HTERT RPE-1 (cell line): ENCODE results near the gene TTC7B.

Experiments used
- in situ Hi-C: fragments of 300-500 bp; cut with MboI; formaldehyde crosslinking; loops from 4 replicates; pipeline ENCODE4 v1.14.3; 2020; ENCODE audit warnings: low sequenced_read_pairs

TTC7B gene

DNA sequence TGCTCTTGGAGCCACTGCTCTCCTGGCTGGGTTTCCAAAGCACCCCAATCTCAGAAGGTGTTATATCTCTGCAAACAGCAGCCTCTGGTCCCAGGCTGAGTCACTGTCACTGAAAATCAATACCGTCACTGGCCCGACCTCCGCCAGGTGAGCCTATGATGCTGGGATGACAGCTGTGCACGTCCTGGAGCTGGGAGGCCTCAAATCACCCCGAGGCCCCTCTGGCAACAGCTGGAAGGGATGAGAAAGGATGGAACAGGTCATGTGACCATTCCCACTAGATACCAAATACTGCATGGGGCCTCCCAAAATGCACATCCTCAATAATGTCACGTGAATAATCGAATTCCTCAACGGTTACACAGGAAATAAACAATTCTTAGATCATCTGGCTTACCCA, 190.8 kb downstream of the TTC7B start:
- in situ Hi-C loops = no loop called here

- in situ Hi-C loops = no loop called here
Measured at GRCh38 chr14:90624732-90625400, 191.4 kb downstream of the TTC7B start.

DNA sequence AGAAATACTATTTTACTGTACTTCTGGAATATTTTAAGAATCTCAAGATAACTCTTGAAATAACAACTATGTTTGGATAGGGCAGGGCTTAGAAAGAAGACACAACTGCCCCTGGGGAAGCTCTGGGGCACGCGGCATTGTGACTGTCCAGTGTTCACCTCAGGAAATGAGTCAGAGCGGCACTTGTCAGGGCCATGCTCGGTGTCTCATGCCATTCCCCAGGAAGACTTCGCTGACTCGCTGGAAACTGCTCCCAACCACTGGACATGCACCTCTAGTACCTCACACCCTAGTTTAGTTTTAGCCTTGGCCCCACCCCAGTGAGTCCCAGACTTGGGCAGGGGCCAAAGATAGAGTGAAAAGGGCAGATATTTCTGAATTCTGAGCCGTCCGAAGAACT, 192.0 kb downstream of the TTC7B start:
- in situ Hi-C loops = no loop called here

DNA sequence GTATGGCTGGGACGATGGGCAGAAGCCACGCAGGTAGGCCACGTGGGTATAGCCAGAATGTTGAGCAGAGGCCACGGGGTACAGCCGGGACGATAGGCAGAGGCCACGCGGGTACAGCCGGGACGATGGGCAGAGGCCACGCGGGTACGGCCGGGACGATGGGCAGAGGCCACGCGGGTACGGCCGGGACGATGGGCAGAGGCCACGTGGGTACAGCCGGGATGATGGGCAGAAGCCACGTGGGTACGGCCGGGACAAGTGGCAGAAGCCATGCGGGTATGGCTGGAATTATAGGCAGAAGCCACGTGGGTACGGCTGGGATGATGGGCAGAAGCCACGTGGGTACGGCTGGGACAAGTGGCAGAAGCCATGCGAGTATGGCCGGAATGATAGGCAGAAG, 195.0 kb downstream of the TTC7B start:
- in situ Hi-C loops = no loop called here

DNA sequence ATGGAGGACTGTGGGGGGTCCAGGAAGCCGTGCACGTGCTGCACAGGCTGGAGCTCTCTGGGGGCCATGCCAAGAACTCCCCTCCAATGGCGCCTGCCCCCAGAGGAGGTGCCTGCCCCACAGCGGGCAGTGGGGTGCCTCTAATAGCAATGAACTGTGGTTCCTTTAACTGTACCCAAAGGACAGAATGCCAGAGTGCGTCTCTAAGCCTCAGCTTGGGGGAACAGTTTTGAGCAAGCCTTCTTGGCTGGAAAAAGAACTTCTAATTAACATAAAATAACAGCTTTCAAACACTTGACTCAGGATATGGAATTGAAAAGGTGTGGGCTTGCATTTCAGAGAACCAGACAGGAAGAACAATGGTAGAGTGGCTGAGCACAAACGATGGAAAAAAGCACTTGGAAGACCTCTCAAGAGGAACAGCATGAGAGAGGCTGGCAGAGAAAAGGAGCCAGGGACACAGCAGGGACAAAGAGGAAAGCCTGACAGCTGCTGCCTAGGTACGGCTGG, 195.6 kb downstream of the TTC7B start:
- in situ Hi-C loops = no loop called here

- in situ Hi-C loops = no loop called here
Measured at GRCh38 chr14:90619911-90620310, 196.3 kb downstream of the TTC7B start.

DNA sequence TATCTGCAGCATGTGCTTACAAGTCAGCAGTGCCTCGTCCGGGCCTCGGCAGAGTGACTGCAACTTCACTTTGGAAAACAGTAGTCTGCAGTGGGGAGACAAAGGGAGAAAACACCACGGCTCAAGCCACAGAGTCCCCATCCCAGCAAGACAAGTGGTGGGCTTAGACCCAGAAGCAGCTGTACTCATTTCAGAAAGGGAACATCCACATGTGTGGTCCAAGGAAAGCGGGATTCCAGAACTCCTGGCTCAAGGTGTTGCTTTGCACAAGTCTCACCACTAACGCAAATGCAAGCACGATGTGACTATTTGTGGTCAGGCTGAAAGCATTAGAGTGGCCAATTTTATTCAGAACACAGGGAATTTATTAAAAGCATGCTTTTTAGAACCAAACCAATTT, 198.3 kb downstream of the TTC7B start:
- in situ Hi-C loops = no loop called here

DNA sequence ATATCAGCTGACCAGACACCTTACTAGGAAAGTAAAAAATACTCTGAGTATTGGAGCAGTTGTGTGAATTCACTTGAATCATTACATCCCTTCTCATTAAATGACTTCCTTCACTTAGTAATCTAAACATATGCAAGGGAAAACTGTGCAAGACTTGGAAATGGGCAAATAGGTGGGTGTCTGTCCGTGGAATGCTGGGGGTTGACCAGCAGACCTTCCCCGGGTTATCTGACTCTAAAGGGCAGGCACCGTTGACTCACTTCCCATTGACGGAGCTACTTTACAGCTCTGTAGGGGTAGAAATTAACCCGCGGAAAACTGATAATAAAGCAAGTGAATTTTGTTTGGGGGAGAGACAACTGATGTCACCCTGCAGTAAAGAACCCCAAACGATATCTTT, 199.3 kb downstream of the TTC7B start:
- in situ Hi-C loops = no loop called here

DNA sequence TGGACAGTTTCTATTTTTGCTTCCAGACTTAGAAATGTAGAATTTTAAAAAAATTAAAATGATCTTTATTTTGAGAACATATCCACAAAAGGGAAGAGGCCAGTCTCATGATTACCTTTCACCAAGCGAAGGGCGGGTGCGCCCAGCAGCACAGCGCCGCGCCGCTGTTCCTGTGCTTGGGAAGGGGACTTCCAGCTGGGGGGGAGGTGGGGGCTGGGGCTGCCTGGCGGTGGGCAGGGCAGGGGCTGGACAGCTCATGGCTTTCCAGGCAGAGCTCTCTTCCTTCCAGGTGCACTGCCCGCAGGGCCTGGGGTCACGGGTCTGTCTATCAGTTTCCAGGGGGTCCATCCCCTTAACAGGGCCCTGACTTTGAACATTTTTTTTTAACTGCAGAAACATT, 199.9 kb downstream of the TTC7B start:
- in situ Hi-C loops = no loop called here

- in situ Hi-C loops = no loop called here
Measured at GRCh38 chr14:90615517-90616060, 200.6 kb downstream of the TTC7B start.

GRCh38 chr14:90614696-90615516, 201.3 kb downstream of the TTC7B start:
- in situ Hi-C loops = no loop called here

- in situ Hi-C loops = no loop called here
Measured at GRCh38 chr14:90613997-90614396, 202.2 kb downstream of the TTC7B start.

GRCh38 chr14:90613453-90613852, 202.8 kb downstream of the TTC7B start:
- in situ Hi-C loops = no loop called here

- in situ Hi-C loops = no loop called here
Measured at GRCh38 chr14:90612801-90613200, 203.4 kb downstream of the TTC7B start.

DNA sequence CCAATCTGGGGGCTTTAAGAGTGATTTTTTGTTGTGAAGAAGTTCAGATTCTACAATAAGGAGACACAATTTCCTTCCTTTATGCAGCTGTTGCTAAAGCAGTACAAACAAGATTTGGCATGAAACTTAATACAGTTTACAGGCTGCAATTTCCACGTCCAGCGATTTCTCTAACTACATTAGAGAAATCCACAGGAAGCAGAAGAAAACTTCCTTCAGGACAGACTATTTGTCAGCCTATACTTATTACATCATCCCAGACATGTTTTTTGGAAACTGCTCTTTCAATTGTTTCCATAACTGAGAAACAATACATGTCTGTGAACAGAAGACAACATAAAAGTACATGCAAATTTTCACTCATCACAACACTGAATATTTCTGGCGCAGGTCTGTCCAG, 204.3 kb downstream of the TTC7B start:
- in situ Hi-C loops = no loop called here

DNA sequence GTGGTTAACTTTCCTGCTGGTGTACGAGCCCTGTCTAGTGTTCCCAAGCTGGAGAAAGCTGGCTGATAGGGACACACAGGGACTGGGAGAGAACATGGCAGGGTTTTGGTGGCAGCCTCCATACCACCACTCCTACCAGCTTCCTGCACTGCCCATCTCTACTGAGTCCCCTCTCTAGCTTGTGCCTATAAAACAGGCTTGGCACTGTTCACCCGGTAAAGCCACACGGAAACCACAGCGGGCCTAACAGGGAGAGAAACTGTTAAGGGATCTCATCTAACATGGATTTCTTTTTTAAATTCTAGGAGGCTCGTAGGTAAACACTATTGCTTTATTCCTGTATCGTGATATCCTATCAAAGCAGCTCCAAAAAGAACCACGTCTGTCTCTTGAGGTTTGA, 204.7 kb downstream of the TTC7B start:
- in situ Hi-C loops = no loop called here

- in situ Hi-C loops = no loop called here
Measured at GRCh38 chr14:90610346-90611040, 205.7 kb downstream of the TTC7B start.

DNA sequence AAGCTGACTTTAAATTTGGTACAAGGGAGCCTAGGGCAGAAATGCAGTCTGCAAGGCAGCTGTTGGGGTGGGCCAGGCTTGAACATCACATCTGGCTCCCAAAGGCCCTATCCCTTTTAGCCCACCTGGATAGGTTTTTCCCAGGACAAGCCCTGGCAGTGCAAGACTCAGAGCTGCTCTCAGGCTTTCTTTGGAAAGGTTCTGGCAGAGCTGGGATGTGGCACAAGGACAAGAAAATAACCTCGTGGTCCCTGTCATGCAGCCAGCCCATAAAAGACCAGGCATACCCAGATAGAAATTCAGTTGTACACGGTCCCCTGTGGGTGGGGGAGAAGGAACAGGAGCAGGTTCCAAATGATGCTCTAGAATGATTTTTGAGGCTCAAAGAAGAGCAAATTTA, 206.9 kb downstream of the TTC7B start:
- in situ Hi-C loops = no loop called here

DNA sequence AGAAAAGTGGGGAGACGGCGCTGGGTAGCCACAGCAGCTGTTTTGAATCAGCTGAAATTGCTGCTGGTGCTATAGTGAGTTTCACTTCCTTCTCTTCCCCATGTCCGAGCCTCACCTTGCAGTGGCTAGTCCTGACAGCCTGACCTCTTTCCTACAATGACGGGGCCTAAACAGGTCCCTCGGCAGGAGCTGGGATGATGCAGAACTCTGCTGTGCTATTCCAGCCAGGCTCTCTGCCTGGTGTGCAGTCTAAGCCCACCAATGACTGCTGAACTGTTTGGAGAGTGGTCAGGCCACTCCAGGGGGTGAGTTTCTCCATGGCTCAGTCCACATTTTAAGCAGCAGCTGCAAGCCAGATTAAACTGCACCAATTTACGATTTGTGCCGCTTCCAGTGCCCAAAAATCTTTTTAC, 207.3 kb downstream of the TTC7B start:
- in situ Hi-C loops = no loop called here

DNA sequence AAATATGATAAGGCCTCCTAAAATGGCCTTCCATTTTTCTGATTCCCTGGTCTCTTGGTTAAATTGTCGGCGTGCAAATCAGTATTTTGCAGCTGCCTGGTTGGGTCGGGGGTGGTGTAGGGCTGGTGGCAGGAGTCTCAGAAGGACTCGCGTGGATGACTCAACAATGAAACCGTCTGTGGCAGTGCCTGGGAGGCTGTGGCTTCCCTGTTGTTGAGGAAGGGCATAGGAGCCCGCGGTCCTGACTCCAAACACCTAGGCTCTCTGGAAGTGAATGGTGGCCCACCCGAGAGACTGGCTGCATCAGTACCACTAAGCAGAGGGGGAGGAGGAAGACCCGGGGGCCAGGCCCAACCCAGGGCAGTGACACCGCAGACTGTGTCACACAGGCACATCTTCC, 207.9 kb downstream of the TTC7B start:
- in situ Hi-C loops = no loop called here

DNA sequence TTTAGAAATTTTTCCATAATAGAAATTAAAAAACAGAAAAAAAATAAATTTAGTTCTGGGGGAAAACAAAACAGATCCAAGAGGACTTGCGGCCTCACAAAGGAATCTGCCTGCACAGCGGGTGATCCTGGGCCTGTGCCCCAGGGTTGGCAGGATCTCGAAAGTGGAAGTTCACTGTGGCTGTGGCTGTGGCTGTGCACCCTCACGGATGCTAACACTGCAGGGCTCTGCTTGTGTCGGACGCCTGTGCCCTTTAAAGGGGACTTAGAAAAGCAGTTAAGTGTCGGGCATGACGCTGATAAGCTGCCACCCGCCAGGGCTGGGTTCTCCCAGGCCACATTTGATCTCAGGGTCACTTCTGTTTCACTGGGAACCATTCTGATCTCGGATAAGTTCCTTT, 209.1 kb downstream of the TTC7B start:
- in situ Hi-C loops = no loop called here
